ENCODE measurements around the gene LRRC3.

LRRC3 gene

DNA sequence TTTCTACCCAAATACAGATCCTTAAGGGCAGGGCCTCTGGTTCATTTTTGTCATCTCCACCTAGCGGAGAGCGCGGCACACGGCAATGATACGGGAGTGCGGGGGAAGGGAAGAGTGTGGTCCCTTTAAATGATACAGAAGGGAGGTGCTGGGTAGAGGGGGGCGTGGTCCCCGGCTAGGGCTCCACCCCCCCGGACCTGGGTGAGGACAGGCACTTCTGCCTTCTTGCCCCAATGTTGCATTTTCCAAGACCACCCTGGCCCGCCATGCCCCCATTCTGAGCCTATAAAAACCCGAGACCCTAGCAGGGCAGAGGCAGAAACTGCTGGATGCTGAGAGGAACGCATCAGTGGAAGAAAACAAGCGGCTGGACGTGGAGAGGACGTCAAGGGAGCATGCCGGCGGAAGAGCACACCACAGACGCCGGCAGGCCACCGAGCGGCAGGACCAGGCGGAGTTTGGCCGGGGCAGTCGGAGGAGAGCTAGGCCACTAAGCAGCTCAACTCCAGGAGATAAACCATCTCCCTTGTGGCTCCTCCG lies 30.0 kb downstream of the LRRC3 start:
- TF ChIP-seq ZNF70 (CRISPR knock-in tag; IDR thresholded peaks at IDR 0.05) = no peak
- TF ChIP-seq ARNTL (CRISPR knock-in tag; IDR thresholded peaks at IDR 0.05; ENCODE audit: borderline replicate concordance, low read depth) = no peak
- no peak for TF ChIP-seq PATZ1 (CRISPR knock-in tag; IDR thresholded peaks at IDR 0.05; ENCODE audit: borderline replicate concordance)
- no peak for TF ChIP-seq GLIS3 (CRISPR knock-in tag; IDR thresholded peaks at IDR 0.05)
- no peak for TF ChIP-seq SNAI2 (CRISPR knock-in tag; IDR thresholded peaks at IDR 0.05)
- TF ChIP-seq OSR1 (CRISPR knock-in tag; IDR thresholded peaks at IDR 0.05) = no peak
- TF ChIP-seq ZFP30 (CRISPR knock-in tag; IDR thresholded peaks at IDR 0.05) = no peak
- ATAC-seq = peak; percentile 88

GRCh38 chr21:44485796-44486195 lies 30.5 kb downstream of the LRRC3 start:
- peak; percentile 50 for ATAC-seq
- TF ChIP-seq ESRRG (CRISPR knock-in tag; IDR thresholded peaks at IDR 0.05) (no peak), CREB5 (CRISPR knock-in tag; IDR thresholded peaks at IDR 0.05; ENCODE audit: low read depth) (no peak), ZFP30 (CRISPR knock-in tag; IDR thresholded peaks at IDR 0.05) (no peak), TOX (CRISPR knock-in tag; IDR thresholded peaks at IDR 0.05; ENCODE audit: borderline replicate concordance) (no peak), ZC3H10 (CRISPR knock-in tag; IDR thresholded peaks at IDR 0.05) (no peak), CSDC2 (CRISPR knock-in tag; IDR thresholded peaks at IDR 0.05) (no peak), SNAI2 (CRISPR knock-in tag; IDR thresholded peaks at IDR 0.05) (no peak), PPARA (CRISPR knock-in tag; IDR thresholded peaks at IDR 0.05; ENCODE audit: borderline replicate concordance) (no peak), GLIS3 (CRISPR knock-in tag; IDR thresholded peaks at IDR 0.05) (no peak), ARNTL (CRISPR knock-in tag; IDR thresholded peaks at IDR 0.05; ENCODE audit: borderline replicate concordance, low read depth) (no peak), ZNF8 (CRISPR knock-in tag; IDR thresholded peaks at IDR 0.05) (no peak), PATZ1 (CRISPR knock-in tag; IDR thresholded peaks at IDR 0.05; ENCODE audit: borderline replicate concordance) (no peak), BACH2 (CRISPR knock-in tag; IDR thresholded peaks at IDR 0.05; ENCODE audit: borderline replicate concordance) (no peak)
- TF ChIP-seq, protein P1, sequence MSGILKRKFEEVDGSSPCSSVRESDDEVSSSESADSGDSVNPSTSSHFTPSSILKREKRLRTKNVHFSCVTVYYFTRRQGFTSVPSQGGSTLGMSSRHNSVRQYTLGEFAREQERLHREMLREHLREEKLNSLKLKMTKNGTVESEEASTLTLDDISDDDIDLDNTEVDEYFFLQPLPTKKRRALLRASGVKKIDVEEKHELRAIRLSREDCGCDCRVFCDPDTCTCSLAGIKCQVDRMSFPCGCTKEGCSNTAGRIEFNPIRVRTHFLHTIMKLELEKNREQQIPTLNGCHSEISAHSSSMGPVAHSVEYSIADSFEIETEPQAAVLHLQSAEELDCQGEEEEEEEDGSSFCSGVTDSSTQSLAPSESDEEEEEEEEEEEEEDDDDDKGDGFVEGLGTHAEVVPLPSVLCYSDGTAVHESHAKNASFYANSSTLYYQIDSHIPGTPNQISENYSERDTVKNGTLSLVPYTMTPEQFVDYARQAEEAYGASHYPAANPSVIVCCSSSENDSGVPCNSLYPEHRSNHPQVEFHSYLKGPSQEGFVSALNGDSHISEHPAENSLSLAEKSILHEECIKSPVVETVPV (CRISPR knock-in tag; IDR thresholded peaks at IDR 0.05) = no peak

GRCh38 chr21:44486302-44486701 lies 31.0 kb downstream of the LRRC3 start:
- ATAC-seq = peak; percentile 19
- TF ChIP-seq ZNF565 (CRISPR knock-in tag; conservative IDR thresholded peaks at IDR 0.05; ENCODE audit: low read depth) (no peak), TSHZ2 (CRISPR knock-in tag; IDR thresholded peaks at IDR 0.05) (no peak)

DNA sequence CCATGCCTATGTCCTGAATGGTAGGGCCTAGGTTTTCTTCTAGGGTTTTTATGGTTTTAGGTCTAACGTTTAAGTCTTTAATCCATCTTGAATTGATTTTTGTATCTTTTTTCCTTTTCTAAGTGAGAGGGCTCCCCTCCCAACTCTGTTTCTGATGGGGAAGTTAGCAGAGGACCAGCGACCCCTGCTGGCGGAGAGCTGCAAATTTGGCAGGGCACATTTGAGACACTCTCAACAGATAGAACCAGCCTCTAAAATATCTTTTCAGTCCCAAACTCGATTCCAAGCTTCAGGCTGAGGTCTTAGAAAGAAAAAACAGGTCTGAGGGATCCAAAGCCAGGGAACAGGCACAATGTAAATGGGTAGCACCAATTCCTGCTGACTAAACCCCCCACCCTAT lies 32.5 kb downstream of the LRRC3 start:
- ATAC-seq = no peak
- TF ChIP-seq ISL1 (CRISPR knock-in tag; IDR thresholded peaks at IDR 0.05) = no peak
- no peak for TF ChIP-seq ARNTL (CRISPR knock-in tag; IDR thresholded peaks at IDR 0.05; ENCODE audit: borderline replicate concordance, low read depth)
- no peak for TF ChIP-seq PATZ1 (CRISPR knock-in tag; IDR thresholded peaks at IDR 0.05; ENCODE audit: borderline replicate concordance)
- TF ChIP-seq, protein P1 (CRISPR knock-in tag; IDR thresholded peaks at IDR 0.05) = no peak
- TF ChIP-seq ZFP3 (CRISPR knock-in tag; IDR thresholded peaks at IDR 0.05) = no peak
- TF ChIP-seq SNAI2 (CRISPR knock-in tag; IDR thresholded peaks at IDR 0.05) = no peak
- TF ChIP-seq ZC3H10 (CRISPR knock-in tag; IDR thresholded peaks at IDR 0.05) = no peak
- TF ChIP-seq ZFP30 (CRISPR knock-in tag; IDR thresholded peaks at IDR 0.05) = no peak
- TF ChIP-seq, protein P2, sequence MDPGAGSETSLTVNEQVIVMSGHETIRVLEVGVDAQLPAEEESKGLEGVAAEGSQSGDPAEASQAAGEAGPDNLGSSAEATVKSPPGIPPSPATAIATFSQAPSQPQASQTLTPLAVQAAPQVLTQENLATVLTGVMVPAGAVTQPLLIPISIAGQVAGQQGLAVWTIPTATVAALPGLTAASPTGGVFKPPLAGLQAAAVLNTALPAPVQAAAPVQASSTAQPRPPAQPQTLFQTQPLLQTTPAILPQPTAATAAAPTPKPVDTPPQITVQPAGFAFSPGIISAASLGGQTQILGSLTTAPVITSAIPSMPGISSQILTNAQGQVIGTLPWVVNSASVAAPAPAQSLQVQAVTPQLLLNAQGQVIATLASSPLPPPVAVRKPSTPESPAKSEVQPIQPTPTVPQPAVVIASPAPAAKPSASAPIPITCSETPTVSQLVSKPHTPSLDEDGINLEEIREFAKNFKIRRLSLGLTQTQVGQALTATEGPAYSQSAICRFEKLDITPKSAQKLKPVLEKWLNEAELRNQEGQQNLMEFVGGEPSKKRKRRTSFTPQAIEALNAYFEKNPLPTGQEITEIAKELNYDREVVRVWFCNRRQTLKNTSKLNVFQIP (CRISPR knock-in tag; IDR thresholded peaks at IDR 0.05; ENCODE audit: borderline replicate concordance, low read depth) = no peak
- TF ChIP-seq GLIS3 (CRISPR knock-in tag; IDR thresholded peaks at IDR 0.05) = no peak
